GM19025 (cell line): ENCODE measurements around the gene SAXO2.
"Not testable (repeated sequence)": the region's sequence is repeated elsewhere in the genome, so short reads cannot be mapped to it uniquely, and the experiment has no call there.

Experiments
- ATAC-seq: cut with Tn5 transposase; IDR thresholded peaks from one replicate; pipeline ENCODE4 v1.9.1; 2021; ENCODE audit warnings: mild to moderate bottlenecking, low read depth, moderate library complexity; ENCODE audit not compliant: unreplicated experiment

The SAXO2 gene

DNA sequence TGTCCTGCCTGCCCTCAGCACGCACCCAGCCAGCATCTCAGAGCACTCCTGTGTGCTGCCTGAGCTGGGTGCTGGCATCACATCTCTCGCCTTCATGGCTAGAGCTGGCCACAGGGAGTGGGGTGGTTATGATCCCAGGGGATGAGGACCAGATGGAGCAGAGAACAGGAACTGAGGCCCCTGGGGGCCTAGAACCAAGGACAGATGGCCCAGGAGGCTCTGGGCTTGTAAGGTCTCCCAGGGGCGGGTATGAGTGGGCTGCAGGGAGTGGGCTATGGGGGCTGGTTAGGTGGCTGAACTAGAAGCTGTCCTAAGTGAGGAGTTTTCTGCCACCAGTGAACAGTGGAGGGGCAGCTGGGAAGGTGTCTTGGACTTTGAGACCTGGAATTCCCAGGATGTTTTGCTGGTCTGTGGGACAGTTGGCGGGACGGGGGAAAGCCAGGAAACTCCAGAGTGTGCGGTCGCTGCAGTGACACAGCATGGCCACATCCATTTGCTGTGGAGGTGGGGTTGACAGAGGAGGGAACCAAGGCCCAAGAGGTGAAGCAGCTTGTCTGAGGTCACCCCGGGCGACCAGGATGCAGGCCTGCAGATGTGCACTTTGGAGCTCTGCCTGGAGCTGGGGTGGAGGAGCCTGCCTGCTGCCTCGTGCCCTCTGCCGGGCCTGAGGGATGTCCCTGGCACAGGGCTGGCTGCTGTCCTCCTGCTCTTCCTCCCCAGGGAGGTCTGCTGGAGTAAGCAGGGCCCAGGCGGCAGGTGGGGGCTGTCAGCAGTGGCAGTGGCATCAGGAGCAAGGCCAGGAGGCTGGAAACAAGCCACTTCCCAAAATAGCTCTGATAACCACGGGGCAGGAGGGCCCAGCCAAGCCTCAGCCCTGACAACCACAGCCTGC, 70.3 kb downstream of the SAXO2 start:
- ATAC-seq: not testable (repeated sequence)

DNA sequence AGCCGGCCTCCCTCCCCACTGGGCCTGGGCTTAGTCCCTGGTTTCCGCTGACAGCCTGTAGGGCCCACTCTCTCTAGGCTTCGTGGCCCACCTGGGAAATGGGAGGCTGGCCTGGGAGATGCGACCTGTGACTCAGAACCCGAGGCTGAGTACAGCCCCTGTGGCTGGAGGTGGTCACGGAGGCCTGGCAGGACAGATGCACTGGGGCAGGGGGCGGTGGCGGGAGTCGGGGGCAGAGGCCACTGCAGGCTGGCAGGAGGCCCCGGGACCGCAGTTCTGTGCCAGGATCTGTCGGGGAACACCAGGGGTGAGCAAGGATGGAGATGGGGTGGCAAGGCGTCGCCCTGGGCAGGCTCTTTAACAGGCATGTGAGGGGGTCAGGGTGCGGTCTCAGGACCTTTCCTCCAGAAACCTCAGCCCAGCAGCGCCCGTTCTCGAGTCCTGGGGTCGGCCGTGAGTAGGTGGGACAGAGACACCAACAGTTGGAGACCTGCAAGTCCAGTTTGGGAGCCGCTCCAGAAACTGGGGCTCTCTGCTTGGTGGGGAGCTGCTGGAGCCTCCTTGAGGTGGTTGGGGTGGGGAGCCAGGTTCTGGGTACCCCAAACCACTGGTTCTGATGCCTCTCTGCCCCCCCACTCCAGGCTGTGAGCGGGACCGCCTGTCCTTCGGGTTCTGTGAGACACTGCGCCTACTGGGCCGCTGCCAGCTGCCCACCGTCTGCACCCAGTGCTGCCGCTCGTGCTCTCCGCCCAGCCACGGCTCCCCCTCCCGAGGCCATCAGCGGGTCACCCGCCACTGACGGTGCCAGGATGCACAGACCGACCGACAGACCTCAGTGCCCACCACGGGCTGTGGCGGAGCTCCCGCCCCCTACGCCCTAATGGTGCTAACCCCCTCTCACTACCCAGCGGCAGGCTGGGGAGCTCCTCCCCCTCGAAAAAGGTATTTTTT, 71.3 kb downstream of the SAXO2 start:
- ATAC-seq: not testable (repeated sequence)
